Stimulated activated CD4-positive, alpha-beta T cell treated with anti-CD3 and anti-CD28 coated beads, TNF-alpha, amount 100 ng/mL, for 4 hours (primary cell): ENCODE results near the gene HDAC1.
"Not testable (repeated sequence)": the region's sequence is repeated elsewhere in the genome, so short reads cannot be mapped to it uniquely, and the experiment has no call there.

Source experiments
- DNase-seq, 3 experiments: peaks; one replicate each; pipeline ENCODE4 v3.0.0-alpha.2; 2020; ENCODE audit warnings: low read depth in 3 of 3

HDAC1 gene

GRCh38 chr1:32345289-32345827, 53.5 kb downstream of the HDAC1 start:
- no peak for DNase-seq

- no peak for DNase-seq
Observed at GRCh38 chr1:32346532-32347157, 54.8 kb downstream of the HDAC1 start.

GRCh38 chr1:32349211-32349708, 57.4 kb downstream of the HDAC1 start:
- DNase-seq: no peak

- DNase-seq: peak in 1 of 3 experiments; percentile 72
Observed at GRCh38 chr1:32350785-32351398, 59.0 kb downstream of the HDAC1 start.

- peak; percentile 84 to 88 (median 87) for DNase-seq
Observed at GRCh38 chr1:32351399-32352238, 59.7 kb downstream of the HDAC1 start.

- no peak for DNase-seq
Observed at GRCh38 chr1:32352239-32352745, 60.4 kb downstream of the HDAC1 start.

GRCh38 chr1:32352831-32353383, 61.0 kb downstream of the HDAC1 start:
- no peak for DNase-seq

- DNase-seq: no peak
Observed at GRCh38 chr1:32353431-32353830, 61.5 kb downstream of the HDAC1 start.

- DNase-seq: no peak
Observed at GRCh38 chr1:32353886-32354570, 62.1 kb downstream of the HDAC1 start.

GRCh38 chr1:32355778-32356177, 63.9 kb downstream of the HDAC1 start:
- not testable (repeated sequence) for DNase-seq

- no peak for DNase-seq
Observed at GRCh38 chr1:32356478-32356877, 64.6 kb downstream of the HDAC1 start.

- DNase-seq: no peak
Observed at GRCh38 chr1:32357614-32358013, 65.7 kb downstream of the HDAC1 start.

- no peak for DNase-seq
Observed at GRCh38 chr1:32358435-32358834, 66.6 kb downstream of the HDAC1 start.

- DNase-seq: no peak
Observed at GRCh38 chr1:32361308-32361673, 69.4 kb downstream of the HDAC1 start.

- DNase-seq: peak in 1 of 3 experiments; percentile 13
Observed at GRCh38 chr1:32361674-32362473, 70.0 kb downstream of the HDAC1 start.

GRCh38 chr1:32362474-32363313, 70.8 kb downstream of the HDAC1 start, which contains the start of the genes FAM229A and TSSK3:
TSS of gene FAM229A (minus strand) at chr1:32362485. CDS start at chr1:32362091, 394 bp downstream.
TSS of gene TSSK3 (plus strand) at chr1:32362539. CDS start at chr1:32362702, 163 bp downstream.
- no peak for DNase-seq

GRCh38 chr1:32363713-32364112, 71.8 kb downstream of the HDAC1 start:
- no peak for DNase-seq

- DNase-seq: no peak
Observed at GRCh38 chr1:32364836-32365235, 73.0 kb downstream of the HDAC1 start.

- DNase-seq: no peak
Observed at GRCh38 chr1:32365445-32365844, 73.6 kb downstream of the HDAC1 start.
